ENCODE data around the gene SYK.

DNA sequence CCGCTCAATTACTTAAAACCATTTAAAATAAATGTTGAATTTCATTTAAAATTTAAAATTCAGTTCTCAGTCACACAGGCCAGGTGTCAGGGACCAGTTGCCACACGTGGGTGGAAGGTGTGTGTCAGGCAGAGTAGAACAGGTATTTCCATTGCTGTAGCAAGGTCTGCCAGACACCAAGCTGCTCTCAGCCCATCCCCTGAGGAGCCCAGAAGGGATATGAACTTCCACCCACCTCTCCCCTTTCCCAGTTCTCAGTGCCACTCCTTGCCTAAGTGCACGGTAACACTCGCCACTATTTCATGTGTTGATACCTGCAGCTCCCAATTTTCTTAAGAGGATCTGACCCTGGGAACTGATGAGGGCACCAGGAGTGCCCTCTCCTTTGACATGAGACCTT is 12.7 kb downstream of the SYK start:
- no peak for TF ChIP-seq TBX2 (CRISPR knock-in tag; IDR thresholded peaks at IDR 0.05; ENCODE audit: borderline replicate concordance)
- TF ChIP-seq MATR3 (CRISPR knock-in tag; IDR thresholded peaks at IDR 0.05) = no peak
- no peak for TF ChIP-seq LBX2 (CRISPR knock-in tag; IDR thresholded peaks at IDR 0.05; ENCODE audit: borderline replicate concordance)
- no peak for TF ChIP-seq POLR2AphosphoS5 (IDR thresholded peaks at IDR 0.05; ENCODE audit: low read depth, low read length)
